ENCODE data around the gene AQP12A.

The AQP12A gene

GRCh38 chr2:240645801-240646175 lies 45.9 kb upstream of the AQP12A start:
- TF ChIP-seq CTCF (conservative IDR thresholded peaks at IDR 0.05; ENCODE audit: low read depth, low read length) = no peak
- no peaks in the 10 kb centered on the region for H4K20me1 ChIP-seq (ENCODE audit: insufficient read depth)
- no peak overlapping the region for H3K4me3 ChIP-seq (IDR thresholded peaks at IDR 0.05; ENCODE audit: insufficient read depth, low read depth, low read length)
- no peak overlapping the region for H3K9ac ChIP-seq
- H2AFZ ChIP-seq (ENCODE audit: low read depth) = no peak overlapping the region
- H3K27me3 ChIP-seq (ENCODE audit: insufficient read depth, low read depth) = peaks cover 28% of the 10 kb centered on the region
- no peaks in the 10 kb centered on the region for H3K36me3 ChIP-seq (ENCODE audit: insufficient read depth)
- no peak overlapping the region for H3K27ac ChIP-seq
- H3K79me2 ChIP-seq (ENCODE audit: insufficient read depth, low read depth) = no peaks in the 10 kb centered on the region
- H3K4me1 ChIP-seq (ENCODE audit: low read depth, poor library complexity, severe bottlenecking) = no peaks in the 10 kb centered on the region
- no peak overlapping the region for H3K4me2 ChIP-seq

DNA sequence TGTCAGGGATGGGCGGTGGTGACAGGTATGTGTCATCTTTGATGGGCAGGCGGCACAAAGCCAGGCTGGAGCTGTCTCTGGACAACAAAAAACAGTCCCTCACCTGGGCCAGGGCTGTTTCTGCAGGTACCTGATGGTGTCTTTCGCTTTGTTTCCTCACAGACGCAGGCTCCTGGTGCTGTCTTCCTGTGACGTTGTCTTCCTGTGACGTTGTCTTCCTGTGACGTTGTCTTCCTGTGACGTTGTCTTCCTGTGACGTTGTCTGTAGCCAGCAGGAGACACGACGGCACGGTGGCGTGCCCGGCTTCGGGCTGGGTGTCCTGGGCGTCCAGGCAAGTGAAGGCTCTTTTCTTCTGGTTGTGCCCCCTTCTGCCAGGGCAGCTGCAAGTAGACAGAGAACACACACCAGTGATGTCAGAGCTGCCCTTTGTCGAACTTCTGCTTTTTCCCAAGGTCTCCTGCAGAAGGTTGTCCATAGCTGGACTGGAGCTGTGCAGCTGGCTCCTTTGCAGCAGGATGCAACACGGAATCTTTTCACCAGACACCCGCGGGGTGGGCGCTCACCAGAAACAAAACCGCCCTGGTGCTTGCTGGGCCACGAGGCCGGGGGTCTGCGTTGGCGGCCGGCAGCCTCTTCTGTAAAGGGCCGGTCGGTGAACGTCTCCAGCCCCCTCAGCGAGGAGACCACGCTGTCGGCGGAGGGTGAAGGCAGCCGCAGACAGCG lies 45.3 kb upstream of the AQP12A start:
- no peaks in the 10 kb centered on the region for H3K4me1 ChIP-seq (ENCODE audit: low read depth, poor library complexity, severe bottlenecking)
- H3K4me3 ChIP-seq (IDR thresholded peaks at IDR 0.05; ENCODE audit: insufficient read depth, low read depth, low read length) = no peak overlapping the region
- H3K4me2 ChIP-seq = no peak overlapping the region
- TF ChIP-seq CTCF (conservative IDR thresholded peaks at IDR 0.05; ENCODE audit: low read depth, low read length) = no peak
- H4K20me1 ChIP-seq (ENCODE audit: insufficient read depth) = no peaks in the 10 kb centered on the region
- H2AFZ ChIP-seq (ENCODE audit: low read depth) = no peak overlapping the region
- no peaks in the 10 kb centered on the region for H3K79me2 ChIP-seq (ENCODE audit: insufficient read depth, low read depth)
- no peaks in the 10 kb centered on the region for H3K36me3 ChIP-seq (ENCODE audit: insufficient read depth)
- peaks cover 28% of the 10 kb centered on the region for H3K27me3 ChIP-seq (ENCODE audit: insufficient read depth, low read depth)
- no peak overlapping the region for H3K9ac ChIP-seq
- no peak overlapping the region for H3K27ac ChIP-seq

DNA sequence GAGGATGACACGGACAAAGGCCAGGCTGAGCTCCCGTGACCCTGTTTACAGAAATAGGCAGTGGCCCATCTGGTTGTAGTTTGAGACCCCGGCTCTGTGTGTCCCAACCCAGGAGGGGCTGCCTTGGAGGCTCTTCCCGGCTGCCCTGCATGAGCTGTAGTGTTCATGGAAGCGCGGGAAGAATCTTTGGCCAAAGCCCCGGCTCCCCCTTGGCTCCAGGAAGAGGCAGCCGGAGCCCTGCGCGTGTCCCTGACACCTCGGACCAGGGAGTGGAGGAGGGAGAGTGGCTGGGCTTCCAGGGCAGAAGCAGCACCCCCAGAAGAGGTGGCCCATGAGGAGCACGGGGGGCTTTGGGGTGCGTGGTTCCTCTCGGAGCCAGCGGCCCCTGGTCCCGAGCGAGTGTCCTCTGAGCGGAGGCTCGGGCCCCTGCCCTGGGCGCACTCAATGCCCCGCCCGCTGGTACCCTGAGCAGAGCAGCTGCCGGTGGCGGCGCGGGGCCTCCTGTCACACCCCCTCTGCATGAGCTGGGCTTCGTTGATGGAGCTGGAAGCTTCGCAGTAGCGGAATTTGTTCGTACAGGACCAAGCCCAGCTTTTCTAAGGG lies 44.7 kb upstream of the AQP12A start:
- H3K27ac ChIP-seq = no peak overlapping the region
- H4K20me1 ChIP-seq (ENCODE audit: insufficient read depth) = no peaks in the 10 kb centered on the region
- H3K27me3 ChIP-seq (ENCODE audit: insufficient read depth, low read depth) = peaks cover 32% of the 10 kb centered on the region
- no peak overlapping the region for H3K4me2 ChIP-seq
- no peak overlapping the region for H2AFZ ChIP-seq (ENCODE audit: low read depth)
- no peaks in the 10 kb centered on the region for H3K79me2 ChIP-seq (ENCODE audit: insufficient read depth, low read depth)
- H3K4me3 ChIP-seq (IDR thresholded peaks at IDR 0.05; ENCODE audit: insufficient read depth, low read depth, low read length) = no peak overlapping the region
- TF ChIP-seq CTCF (conservative IDR thresholded peaks at IDR 0.05; ENCODE audit: low read depth, low read length) = no peak
- H3K36me3 ChIP-seq (ENCODE audit: insufficient read depth) = no peaks in the 10 kb centered on the region
- no peak overlapping the region for H3K9ac ChIP-seq
- no peaks in the 10 kb centered on the region for H3K4me1 ChIP-seq (ENCODE audit: low read depth, poor library complexity, severe bottlenecking)

DNA sequence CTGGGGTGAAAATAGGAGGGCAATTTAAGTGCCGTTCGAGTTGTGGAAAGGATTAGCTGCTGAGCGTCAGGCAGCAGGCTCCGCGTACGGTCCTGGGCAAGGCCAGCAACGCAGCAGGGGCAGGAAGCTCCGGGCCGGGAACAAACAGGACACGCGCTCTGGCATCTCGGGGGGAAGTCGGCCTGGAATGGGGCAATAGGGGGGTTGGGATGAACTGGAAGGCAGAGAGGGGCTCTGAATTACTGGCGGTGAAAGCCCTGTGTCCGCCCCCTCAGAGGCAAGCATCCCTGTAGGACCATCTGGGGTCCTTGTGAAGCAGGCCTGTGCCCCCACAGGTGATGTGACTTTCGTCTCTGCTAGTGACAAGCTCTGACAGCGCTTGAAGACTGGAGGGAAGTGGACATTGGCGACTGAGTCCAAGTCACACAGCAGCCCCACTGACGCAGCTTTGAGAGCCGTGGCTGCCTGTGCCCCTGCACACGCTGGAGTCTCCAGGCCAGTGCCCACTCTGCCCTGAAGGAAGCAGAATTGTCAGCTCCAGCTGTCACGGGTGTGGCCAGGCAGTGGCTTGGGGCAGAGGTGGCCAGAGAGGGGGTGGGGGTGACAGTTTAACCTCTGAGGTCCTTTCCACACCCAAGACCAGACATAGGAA lies 44.0 kb upstream of the AQP12A start:
- Histone ChIP-seq H3K4me2 (no peak overlapping the region), H2AFZ (ENCODE audit: low read depth) (no peak overlapping the region), H3K4me3 (IDR thresholded peaks at IDR 0.05; ENCODE audit: insufficient read depth, low read depth, low read length) (no peak overlapping the region), H3K79me2 (ENCODE audit: insufficient read depth, low read depth) (no peaks in the 10 kb centered on the region), H3K9ac (no peak overlapping the region), H3K27ac (no peak overlapping the region), H4K20me1 (ENCODE audit: insufficient read depth) (no peaks in the 10 kb centered on the region), H3K4me1 (ENCODE audit: low read depth, poor library complexity, severe bottlenecking) (no peaks in the 10 kb centered on the region), H3K27me3 (ENCODE audit: insufficient read depth, low read depth) (peaks cover 39% of the 10 kb centered on the region), H3K36me3 (ENCODE audit: insufficient read depth) (no peaks in the 10 kb centered on the region)
- no peak for TF ChIP-seq CTCF (conservative IDR thresholded peaks at IDR 0.05; ENCODE audit: low read depth, low read length)
